Mesothelial cell of epicardium (in vitro differentiated cells): ENCODE data around the gene NINL. TPM values are rescaled to one million over a fixed set of nuclear protein-coding genes. Genes with fewer than 3 reads are reported as not detected.

Experiments
- DNase-seq, 2 experiments: peaks; one replicate each; pipeline ENCODE4 v3.0.0; 2021; ENCODE audit warnings: low spot score in 2 of 2; ENCODE audit not compliant: unreplicated experiment in 2 of 2
- H3K27ac Mint-ChIP-seq: 2 replicates; pipeline ENCODE4 v1.8.0; 2021; ENCODE audit warnings: mixed read lengths
- H3K27me3 Mint-ChIP-seq: 2 replicates; pipeline ENCODE4 v1.8.0; 2021; ENCODE audit warnings: low read depth, mixed read lengths
- H3K36me3 Mint-ChIP-seq: 2 replicates; pipeline ENCODE4 v1.8.0; 2021; ENCODE audit warnings: mixed read lengths
- H3K4me1 Mint-ChIP-seq: 2 replicates; pipeline ENCODE4 v1.8.0; 2021; ENCODE audit warnings: mixed read lengths
- H3K4me3 Mint-ChIP-seq: 2 replicates; pipeline ENCODE4 v1.8.0; 2021; ENCODE audit warnings: mild to moderate bottlenecking, moderate library complexity, mixed read lengths
- H3K9me3 Mint-ChIP-seq: 2 replicates; pipeline ENCODE4 v1.8.0; 2021; ENCODE audit warnings: mixed read lengths
- CTCF ChIP-seq: fragments of 200-600 bp; sonication (generic); IDR thresholded peaks from one replicate; pipeline ENCODE4 v1.5.0; 2021; ENCODE audit warnings: antibody characterized with exemption; ENCODE audit not compliant: unreplicated experiment
- total RNA-seq: library from RNA; stranded (reverse); gene quantifications from 3 replicates; pipeline ENCODE4 v1.2.1, GENCODE V29; 2021

NINL gene
- total RNA-seq, 1 donor from 2014 or later: 85.9 TPM

GRCh38 chr20:25517124-25517523 is 68.2 kb downstream of the NINL start:
- TF ChIP-seq CTCF: no peak
- Mint-ChIP-seq H3K4me3 (no peak overlapping the region), H3K4me1 (no peaks in the 10 kb centered on the region), H3K27me3 (no peaks in the 10 kb centered on the region), H3K36me3 (peaks cover 86% of the 10 kb centered on the region), H3K9me3 (peaks cover 52% of the 10 kb centered on the region), H3K27ac (peak overlapping the region; percentile 12)
- DNase-seq: no peak

GRCh38 chr20:25514747-25515340 is 70.5 kb downstream of the NINL start:
- Mint-ChIP-seq H3K4me1 (no peaks in the 10 kb centered on the region), H3K9me3 (peaks cover 33% of the 10 kb centered on the region), H3K36me3 (peaks cover 73% of the 10 kb centered on the region), H3K4me3 (no peak overlapping the region), H3K27me3 (no peaks in the 10 kb centered on the region), H3K27ac (no peak overlapping the region)
- TF ChIP-seq CTCF: no peak
- DNase-seq: no peak

GRCh38 chr20:25514195-25514594 is 71.1 kb downstream of the NINL start:
- Mint-ChIP-seq H3K4me3 (no peak overlapping the region), H3K27ac (no peak overlapping the region), H3K4me1 (no peaks in the 10 kb centered on the region), H3K27me3 (no peaks in the 10 kb centered on the region), H3K9me3 (peaks cover 33% of the 10 kb centered on the region), H3K36me3 (peaks cover 75% of the 10 kb centered on the region)
- no peak for DNase-seq
- TF ChIP-seq CTCF: no peak

- no peaks in the 10 kb centered on the region for H3K27me3 Mint-ChIP-seq
- no peak for TF ChIP-seq CTCF
- H3K9me3 Mint-ChIP-seq: peaks cover 33% of the 10 kb centered on the region
- DNase-seq: no peak
- H3K4me1 Mint-ChIP-seq: no peaks in the 10 kb centered on the region
- no peak overlapping the region for H3K4me3 Mint-ChIP-seq
- no peak overlapping the region for H3K27ac Mint-ChIP-seq
- H3K36me3 Mint-ChIP-seq: peaks cover 74% of the 10 kb centered on the region
Observed at GRCh38 chr20:25512709-25513108, 72.6 kb downstream of the NINL start.

GRCh38 chr20:25511183-25511582 is 74.1 kb downstream of the NINL start:
- no peak for DNase-seq
- H3K27me3 Mint-ChIP-seq: no peaks in the 10 kb centered on the region
- H3K36me3 Mint-ChIP-seq: peaks cover 66% of the 10 kb centered on the region
- H3K4me3 Mint-ChIP-seq: no peak overlapping the region
- no peaks in the 10 kb centered on the region for H3K4me1 Mint-ChIP-seq
- peaks cover 25% of the 10 kb centered on the region for H3K9me3 Mint-ChIP-seq
- no peak overlapping the region for H3K27ac Mint-ChIP-seq
- no peak for TF ChIP-seq CTCF

- Mint-ChIP-seq H3K27ac (no peak overlapping the region), H3K4me1 (no peaks in the 10 kb centered on the region), H3K9me3 (peaks cover 21% of the 10 kb centered on the region), H3K27me3 (no peaks in the 10 kb centered on the region), H3K4me3 (no peak overlapping the region), H3K36me3 (peaks cover 62% of the 10 kb centered on the region)
- no peak for DNase-seq
- no peak for TF ChIP-seq CTCF
Observed at GRCh38 chr20:25510721-25511120, 74.6 kb downstream of the NINL start.
